IMR-90 (cell line): ENCODE measurements around the gene CNOT2. TPM values are rescaled to one million over a fixed set of nuclear protein-coding genes. Genes with fewer than 3 reads are reported as not detected.

Experiments
- ATAC-seq: fragments of 200-7000 bp; cut with Tn5 transposase; 2 replicates; pipeline ENCODE4 v1.9.1; 2020; ENCODE audit warnings: low read depth, mild to moderate bottlenecking, moderate library complexity
- BruUV-seq: library from RNA; stranded (reverse); fragments of 400-500 nt; replicated peaks from 2 replicates; lab custom pipeline; 2021; lab: Mats Ljungman, UMichigan
- CTCF ChIA-PET: fragments of 300-600 bp; formaldehyde crosslinking; extraction: SDS; loops from one replicate; lab custom pipeline; 2021; ENCODE audit warnings: antibody characterized with exemption; lab: Yijun Ruan, JAX
- POLR2A ChIA-PET: fragments of 300-600 bp; sonication (Branson Sonifier 250); formaldehyde crosslinking; loops from one replicate; lab custom pipeline; 2022; ENCODE audit warnings: antibody characterized with exemption; ENCODE audit not compliant: unreplicated experiment; lab: Charles Lee
- DNase-seq: peaks from one replicate; pipeline ENCODE4 v3.0.0; 2013
- H2AFZ ChIP-seq: replicated peaks from 2 replicates; pipeline ENCODE3; 2013; ENCODE audit warnings: low read length, mild to moderate bottlenecking; ENCODE audit not compliant: poor library complexity
- H2AK5ac ChIP-seq: 2 replicates; pipeline ENCODE4 v1.6.1; 2013; ENCODE audit warnings: low read depth, low read length, inconsistent platforms
- H2AK9ac ChIP-seq: replicated peaks from 2 replicates; pipeline ENCODE3; 2013; ENCODE audit warnings: mild to moderate bottlenecking, low read depth, low read length, moderate library complexity; ENCODE audit not compliant: poor library complexity
- H2BK120ac ChIP-seq: 2 replicates; pipeline ENCODE4 v1.6.1; 2013; ENCODE audit warnings: low read depth, low read length, inconsistent platforms
- H2BK15ac ChIP-seq: 3 replicates; pipeline ENCODE4 v1.6.1; 2013; ENCODE audit warnings: low read depth, low read length, inconsistent platforms
- H2BK20ac ChIP-seq: 2 replicates; pipeline ENCODE4 v1.6.1; 2013; ENCODE audit warnings: low read depth, mild to moderate bottlenecking, inconsistent platforms, low read length, moderate library complexity
- H2BK5ac ChIP-seq: 2 replicates; pipeline ENCODE4 v1.6.1; 2013; ENCODE audit warnings: mild to moderate bottlenecking, low read depth, low read length, inconsistent platforms; ENCODE audit not compliant: poor library complexity, severe bottlenecking
- H3K14ac ChIP-seq: replicated peaks from 2 replicates; pipeline ENCODE4 v1.6.1; 2013; ENCODE audit warnings: low read depth, low read length, inconsistent platforms
- H3K18ac ChIP-seq: 2 replicates; pipeline ENCODE4 v1.6.1; 2013; ENCODE audit warnings: low read depth, low read length, control low read depth
- H3K23ac ChIP-seq: 2 replicates; pipeline ENCODE4 v1.6.1; 2013; ENCODE audit warnings: low read depth, low read length, inconsistent platforms
- H3K27ac ChIP-seq: 2 replicates; pipeline ENCODE4 v1.5.1; 2013; ENCODE audit warnings: mild to moderate bottlenecking, control low read depth, low read length; ENCODE audit not compliant: insufficient read depth
- H3K27me3 ChIP-seq: 2 replicates; pipeline ENCODE4 v1.6.1; 2013; ENCODE audit warnings: low read length; ENCODE audit not compliant: control insufficient read depth, insufficient read depth
- H3K36me3 ChIP-seq: 2 replicates; pipeline ENCODE4 v1.6.1; 2013; ENCODE audit warnings: low read length, mixed read lengths; ENCODE audit not compliant: control insufficient read depth, insufficient read depth
- H3K4ac ChIP-seq: 2 replicates; pipeline ENCODE4 v1.6.1; 2013; ENCODE audit warnings: low read depth, low read length, inconsistent platforms
- H3K4me1 ChIP-seq: 2 replicates; pipeline ENCODE4 v1.6.1; 2013; ENCODE audit warnings: low read length, mixed read lengths; ENCODE audit not compliant: control insufficient read depth, insufficient read depth
- H3K4me2 ChIP-seq: 2 replicates; pipeline ENCODE4 v1.6.1; 2013; ENCODE audit warnings: low read depth, mild to moderate bottlenecking, control low read depth, low read length, moderate library complexity
- H3K4me3 ChIP-seq: 2 replicates; pipeline ENCODE4 v1.5.1; 2013; ENCODE audit warnings: low read depth, mild to moderate bottlenecking, control low read depth, low read length, moderate library complexity; ENCODE audit not compliant: insufficient read depth
- H3K56ac ChIP-seq: 2 replicates; pipeline ENCODE4 v1.6.1; 2013; ENCODE audit warnings: low read length, inconsistent platforms; ENCODE audit not compliant: insufficient read depth; ENCODE audit errors: extremely low read depth
- H3K79me1 ChIP-seq, 2 experiments: 2 replicates each; pipeline ENCODE4 v1.6.1; 2013; ENCODE audit warnings: low read length in 2 of 2, inconsistent platforms in 1 of 2, low read depth in 1 of 2
- H3K9ac ChIP-seq: 2 replicates; pipeline ENCODE4 v1.6.1; 2013; ENCODE audit warnings: low read depth, low read length, control low read depth
- H3K9me1 ChIP-seq: 2 replicates; pipeline ENCODE4 v1.6.1; 2013; ENCODE audit warnings: low read length, inconsistent platforms; ENCODE audit not compliant: insufficient read depth
- H3K9me3 ChIP-seq: 2 replicates; pipeline ENCODE4 v1.6.1; 2013; ENCODE audit warnings: low read length; ENCODE audit not compliant: control insufficient read depth, insufficient read depth
- H4K20me1 ChIP-seq: 2 replicates; pipeline ENCODE4 v1.6.1; 2013; ENCODE audit warnings: low read length, inconsistent platforms; ENCODE audit not compliant: insufficient read depth
- H4K5ac ChIP-seq: 2 replicates; pipeline ENCODE4 v1.6.1; 2013; ENCODE audit warnings: mild to moderate bottlenecking, low read depth, low read length, control low read depth
- H4K8ac ChIP-seq, 2 experiments: 2 replicates each; pipeline ENCODE4 v1.6.1; 2013; ENCODE audit warnings: low read depth in 2 of 2, low read length in 2 of 2, control low read depth in 1 of 2, inconsistent platforms in 1 of 2
- H4K91ac ChIP-seq: 2 replicates; pipeline ENCODE4 v1.6.1; 2013; ENCODE audit warnings: low read depth, low read length, inconsistent platforms; ENCODE audit not compliant: insufficient read depth
- BHLHE40 ChIP-seq: fragments of 150-350 bp; IDR thresholded peaks from 2 replicates; pipeline ENCODE4 v1.6.1; 2016; ENCODE audit warnings: mild to moderate bottlenecking, low read depth, low read length
- CHD1 ChIP-seq: IDR thresholded peaks from 2 replicates; pipeline ENCODE4 v1.6.1; 2012; ENCODE audit warnings: low read depth, low read length, improper control_type of control experiment
- MAFK ChIP-seq: IDR thresholded peaks from 2 replicates; pipeline ENCODE4 v1.6.1; 2012; ENCODE audit warnings: low read depth, low read length, improper control_type of control experiment
- MXI1 ChIP-seq: IDR thresholded peaks from 2 replicates; pipeline ENCODE4 v1.6.1; 2012; ENCODE audit warnings: low read depth, mild to moderate bottlenecking, low read length, moderate library complexity, borderline replicate concordance
- NFE2L2 ChIP-seq: fragments of 150-350 bp; IDR thresholded peaks from 2 replicates; pipeline ENCODE4 v1.6.1; 2016; ENCODE audit warnings: low read depth, mild to moderate bottlenecking, low read length
- POLR2A ChIP-seq: IDR thresholded peaks from 2 replicates; pipeline ENCODE4 v1.6.1; 2012; ENCODE audit warnings: mild to moderate bottlenecking, low read depth, low read length
- RAD21 ChIP-seq: IDR thresholded peaks from 2 replicates; pipeline ENCODE4 v1.6.1; 2012; ENCODE audit warnings: low read length, improper control_type of control experiment
- SMC3 ChIP-seq: fragments of 150-350 bp; IDR thresholded peaks from 2 replicates; pipeline ENCODE4 v1.6.1; 2016; ENCODE audit warnings: low read depth, mild to moderate bottlenecking, antibody characterized with exemption, low read length, moderate library complexity
- WGBS, 2 experiments: methylation state at CpG; one replicate each; pipeline versions ENCODE4 v1.1.5 to v1.1.7; 2013; ENCODE audit warnings: missing lambda C conversion rate in 2 of 2; ENCODE audit not compliant: insufficient read length in 1 of 2; ENCODE audit errors: extremely low coverage in 2 of 2; 5-methylcytosine and 5-hydroxymethylcytosine counted together
- dilution Hi-C: fragments of 300-500 bp; cut with HindIII; formaldehyde crosslinking; loops from one replicate; pipeline ENCODE4 v1.14.3; 2018; ENCODE audit warnings: low sequenced_read_pairs; ENCODE audit not compliant: unreplicated experiment
- in situ Hi-C: fragments of 300-500 bp; cut with MboI; formaldehyde crosslinking; loops from 3 replicates; pipeline ENCODE4 v1.14.3; 2019; ENCODE audit warnings: low sequenced_read_pairs, inconsistent platforms, mixed read lengths
- intact Hi-C: fragments of 100-400 bp; cut with micrococcal nuclease; formaldehyde crosslinking; loops from 2 replicates; pipeline ENCODE4 v1.10.0; 2022
- polyA plus RNA-seq, 3 experiments: library from polyadenylated mRNA; depleted of rRNA; stranded (reverse); fragments of >200 nt; gene quantifications; 2 replicates each; pipeline ENCODE4 v1.2.3, GENCODE V29; 2012; ENCODE audit warnings: low replicate concordance in 1 of 3
- total RNA-seq: library from RNA; depleted of rRNA; stranded (reverse); fragments of >200 nt; gene quantifications from 2 replicates; pipeline ENCODE4 v1.2.3, GENCODE V29; 2012
- TF ChIP-seq, protein P1 (sequence below): conservative IDR thresholded peaks from 2 replicates; pipeline ENCODE4 v1.5.1; 2012; ENCODE audit warnings: mild to moderate bottlenecking, low read depth, low read length, improper control_type of control experiment
- TF ChIP-seq, protein P2 (sequence below): fragments of 150-350 bp; IDR thresholded peaks from 2 replicates; pipeline ENCODE4 v1.6.1; 2017; ENCODE audit warnings: mild to moderate bottlenecking, antibody characterized with exemption, low read length, low read depth

Gene CNOT2
- total and polyA plus RNA-seq, 2 of the 4 experiments (the other 2 are of a cell fraction): 63.4 to 159 TPM

DNA sequence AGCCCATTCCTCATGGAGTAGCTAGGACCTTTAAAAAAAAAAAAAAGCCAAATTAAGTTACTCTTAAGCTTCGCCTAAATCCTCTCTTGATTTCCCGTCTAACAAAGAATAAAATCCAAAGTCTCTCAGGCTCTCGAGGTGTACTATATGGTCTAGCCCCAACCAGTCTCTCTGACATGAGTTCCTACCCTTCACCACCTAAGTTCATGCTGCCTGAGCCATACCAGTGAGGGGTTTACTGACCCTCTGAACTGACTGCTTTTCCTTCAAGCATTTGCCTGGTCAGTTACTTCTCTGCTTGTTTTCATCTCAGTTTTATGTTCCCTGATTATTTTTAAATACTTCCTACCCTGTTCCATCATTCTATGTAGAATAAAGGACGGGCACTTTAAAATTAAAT, 64.6 kb downstream of the CNOT2 start:
- Histone ChIP-seq H3K4me2 (no peak overlapping the region), H3K18ac (no peak overlapping the region), H2BK15ac (no peak overlapping the region), H3K9me3 (0 out of 2 replicates have a peak, but pooled peaks cover 2% of the 10 kb centered on the region), H2AFZ (no peak overlapping the region), H2AK5ac (no peak overlapping the region), H3K4me1 (peaks cover 7% of the 10 kb centered on the region), H4K8ac (no peak overlapping the region), H3K9ac (no peak overlapping the region), H3K4me3 (no peak overlapping the region), H2BK120ac (no peak overlapping the region), H3K14ac (no peak overlapping the region), H3K27me3 (no peaks in the 10 kb centered on the region), H4K20me1 (peaks cover 17% of the 10 kb centered on the region; the same call in 1 of the 2 replicates), H3K4ac (no peak overlapping the region), H3K36me3 (peaks cover 6% of the 10 kb centered on the region), H2BK5ac (no peak overlapping the region), H4K5ac (no peak overlapping the region), H2AK9ac (no peak overlapping the region), H2BK20ac (no peak overlapping the region), H3K23ac (no peak overlapping the region), H3K9me1 (no peaks in the 10 kb centered on the region), H3K27ac (no peak overlapping the region), H3K56ac (no peak overlapping the region), H3K79me1 (peaks cover 8 to 28% of the 10 kb centered on the region in 2 experiments; a peak in 3 of 4 replicates), H4K91ac (no peak overlapping the region)
- ChIA-PET POLR2A (interaction anchor here (0.6 kb wide), 1 partner anchor 26 kb away, joined by 3 read pairs; no protein-coding TSS in a partner anchor), CTCF (no interaction called here)
- TF ChIP-seq MAFK: no peak
- no peak for TF ChIP-seq POLR2A
- TF ChIP-seq RAD21: no peak
- TF ChIP-seq CHD1: no peak
- TF ChIP-seq, protein P1, sequence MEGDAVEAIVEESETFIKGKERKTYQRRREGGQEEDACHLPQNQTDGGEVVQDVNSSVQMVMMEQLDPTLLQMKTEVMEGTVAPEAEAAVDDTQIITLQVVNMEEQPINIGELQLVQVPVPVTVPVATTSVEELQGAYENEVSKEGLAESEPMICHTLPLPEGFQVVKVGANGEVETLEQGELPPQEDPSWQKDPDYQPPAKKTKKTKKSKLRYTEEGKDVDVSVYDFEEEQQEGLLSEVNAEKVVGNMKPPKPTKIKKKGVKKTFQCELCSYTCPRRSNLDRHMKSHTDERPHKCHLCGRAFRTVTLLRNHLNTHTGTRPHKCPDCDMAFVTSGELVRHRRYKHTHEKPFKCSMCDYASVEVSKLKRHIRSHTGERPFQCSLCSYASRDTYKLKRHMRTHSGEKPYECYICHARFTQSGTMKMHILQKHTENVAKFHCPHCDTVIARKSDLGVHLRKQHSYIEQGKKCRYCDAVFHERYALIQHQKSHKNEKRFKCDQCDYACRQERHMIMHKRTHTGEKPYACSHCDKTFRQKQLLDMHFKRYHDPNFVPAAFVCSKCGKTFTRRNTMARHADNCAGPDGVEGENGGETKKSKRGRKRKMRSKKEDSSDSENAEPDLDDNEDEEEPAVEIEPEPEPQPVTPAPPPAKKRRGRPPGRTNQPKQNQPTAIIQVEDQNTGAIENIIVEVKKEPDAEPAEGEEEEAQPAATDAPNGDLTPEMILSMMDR: no peak
- TF ChIP-seq, protein P2, sequence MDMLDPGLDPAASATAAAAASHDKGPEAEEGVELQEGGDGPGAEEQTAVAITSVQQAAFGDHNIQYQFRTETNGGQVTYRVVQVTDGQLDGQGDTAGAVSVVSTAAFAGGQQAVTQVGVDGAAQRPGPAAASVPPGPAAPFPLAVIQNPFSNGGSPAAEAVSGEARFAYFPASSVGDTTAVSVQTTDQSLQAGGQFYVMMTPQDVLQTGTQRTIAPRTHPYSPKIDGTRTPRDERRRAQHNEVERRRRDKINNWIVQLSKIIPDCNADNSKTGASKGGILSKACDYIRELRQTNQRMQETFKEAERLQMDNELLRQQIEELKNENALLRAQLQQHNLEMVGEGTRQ: no peak
- TF ChIP-seq BHLHE40: no peak
- TF ChIP-seq NFE2L2: no peak
- TF ChIP-seq SMC3: no peak
- no peak for TF ChIP-seq MXI1
- DNase-seq: no peak
- no TSS peak for BruUV-seq
- intact Hi-C loops: no loop called here
- dilution Hi-C loops: no loop called here
- in situ Hi-C loops: no loop called here
- no peak for ATAC-seq
- 100% methylated on average over 1 of the region's 4 CpGs; no CpG with 5 or more reads in 1 of the 2 experiments for WGBS, 2 experiments
